ENCODE measurements around the gene LPIN2.

- TF ChIP-seq EZH2 (IDR thresholded peaks at IDR 0.05; ENCODE audit: insufficient read depth, low read length) = no peak
- TF ChIP-seq, protein P1, sequence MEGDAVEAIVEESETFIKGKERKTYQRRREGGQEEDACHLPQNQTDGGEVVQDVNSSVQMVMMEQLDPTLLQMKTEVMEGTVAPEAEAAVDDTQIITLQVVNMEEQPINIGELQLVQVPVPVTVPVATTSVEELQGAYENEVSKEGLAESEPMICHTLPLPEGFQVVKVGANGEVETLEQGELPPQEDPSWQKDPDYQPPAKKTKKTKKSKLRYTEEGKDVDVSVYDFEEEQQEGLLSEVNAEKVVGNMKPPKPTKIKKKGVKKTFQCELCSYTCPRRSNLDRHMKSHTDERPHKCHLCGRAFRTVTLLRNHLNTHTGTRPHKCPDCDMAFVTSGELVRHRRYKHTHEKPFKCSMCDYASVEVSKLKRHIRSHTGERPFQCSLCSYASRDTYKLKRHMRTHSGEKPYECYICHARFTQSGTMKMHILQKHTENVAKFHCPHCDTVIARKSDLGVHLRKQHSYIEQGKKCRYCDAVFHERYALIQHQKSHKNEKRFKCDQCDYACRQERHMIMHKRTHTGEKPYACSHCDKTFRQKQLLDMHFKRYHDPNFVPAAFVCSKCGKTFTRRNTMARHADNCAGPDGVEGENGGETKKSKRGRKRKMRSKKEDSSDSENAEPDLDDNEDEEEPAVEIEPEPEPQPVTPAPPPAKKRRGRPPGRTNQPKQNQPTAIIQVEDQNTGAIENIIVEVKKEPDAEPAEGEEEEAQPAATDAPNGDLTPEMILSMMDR (IDR thresholded peaks at IDR 0.05; ENCODE audit: insufficient read depth, low read depth, low read length) = no peak
Measured at GRCh38 chr18:3057526-3057925, 44.6 kb upstream of the LPIN2 start.
